ENCODE data around the gene BCAS4.
A peak's percentile ranks its signal among the peaks of the same experiment; 100 is the strongest.

BCAS4 gene

GRCh38 chr20:50794181-50794845 lies 548 bp upstream of the BCAS4 start:
- POLR2A ChIA-PET, result interaction anchor here (0.6 to 1.4 kb wide), 5 partner anchors 9 to 201 kb away, joined by 3 to 17 read pairs (median 4); partner anchors contain the start of genes ADNP, DPM1 and MOCS3
- Histone ChIP-seq H3K4me1 (ENCODE audit: control insufficient read depth, insufficient read depth, low read length) (peaks cover 4% of the 10 kb centered on the region; the same call in 1 of the 2 replicates), H3K36me3 (ENCODE audit: control insufficient read depth in 2 of 2, insufficient read depth in 1 of 2, low read length in 2 of 2) (no peaks in the 10 kb centered on the region), H3K4me3 (ENCODE audit: low read depth, low read length) (no peak overlapping the region), H3K9me3 (ENCODE audit: control insufficient read depth, insufficient read depth, low read depth, low read length) (no peaks in the 10 kb centered on the region), H3K27ac (ENCODE audit: extremely low read depth, low read depth, low read length) (no peak overlapping the region)
- CTCF ChIA-PET, result interaction anchor here (0.5 to 3.3 kb wide), 60 partner anchors 8 to 1284 kb away, joined by 3 to 21 read pairs (median 4); partner anchors contain the start of gene ADNP
- 0 out of 2 replicates have a peak, but pooled peaks have one; percentile 6 for TF ChIP-seq IKZF3 (tag by site-specific recombination; IDR thresholded peaks at IDR 0.05)
- TF ChIP-seq ZSCAN30 (tag by site-specific recombination; IDR thresholded peaks at IDR 0.05), result no peak
- no peak for TF ChIP-seq RBAK (tag by site-specific recombination; IDR thresholded peaks at IDR 0.05)
- no peak; the same call in 1 of the 2 replicates for TF ChIP-seq ZNF76 (tag by site-specific recombination; IDR thresholded peaks at IDR 0.05; ENCODE audit: borderline replicate concordance, low read depth)
- no peak for TF ChIP-seq ZNF155 (tag by site-specific recombination; IDR thresholded peaks at IDR 0.05)
- TF ChIP-seq, protein P1, sequence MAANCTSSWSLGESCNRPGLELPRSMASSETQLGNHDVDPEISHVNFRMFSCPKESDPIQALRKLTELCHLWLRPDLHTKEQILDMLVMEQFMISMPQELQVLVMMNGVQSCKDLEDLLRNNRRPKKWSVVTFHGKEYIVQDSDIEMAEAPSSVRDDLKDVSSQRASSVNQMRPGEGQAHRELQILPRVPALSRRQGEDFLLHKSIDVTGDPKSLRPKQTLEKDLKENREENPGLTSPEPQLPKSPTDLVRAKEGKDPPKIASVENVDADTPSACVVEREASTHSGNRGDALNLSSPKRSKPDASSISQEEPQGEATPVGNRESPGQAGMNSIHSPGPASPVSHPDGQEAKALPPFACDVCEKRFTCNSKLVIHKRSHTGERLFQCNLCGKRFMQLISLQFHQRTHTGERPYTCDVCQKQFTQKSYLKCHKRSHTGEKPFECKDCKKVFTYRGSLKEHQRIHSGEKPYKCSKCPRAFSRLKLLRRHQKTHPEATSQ (tag by site-specific recombination; IDR thresholded peaks at IDR 0.05), result no peak
- TF ChIP-seq ZBTB21 (tag by site-specific recombination; IDR thresholded peaks at IDR 0.05), result no peak
- no peak for TF ChIP-seq ZNF157 (tag by site-specific recombination; IDR thresholded peaks at IDR 0.05)
- no peak for TF ChIP-seq PRDM10 (tag by site-specific recombination; IDR thresholded peaks at IDR 0.05)
- no peak for TF ChIP-seq BCL11B (tag by site-specific recombination; IDR thresholded peaks at IDR 0.05; ENCODE audit: low read depth)
- no peak for TF ChIP-seq SCRT2 (tag by site-specific recombination; IDR thresholded peaks at IDR 0.05)
- TF ChIP-seq, protein P2, sequence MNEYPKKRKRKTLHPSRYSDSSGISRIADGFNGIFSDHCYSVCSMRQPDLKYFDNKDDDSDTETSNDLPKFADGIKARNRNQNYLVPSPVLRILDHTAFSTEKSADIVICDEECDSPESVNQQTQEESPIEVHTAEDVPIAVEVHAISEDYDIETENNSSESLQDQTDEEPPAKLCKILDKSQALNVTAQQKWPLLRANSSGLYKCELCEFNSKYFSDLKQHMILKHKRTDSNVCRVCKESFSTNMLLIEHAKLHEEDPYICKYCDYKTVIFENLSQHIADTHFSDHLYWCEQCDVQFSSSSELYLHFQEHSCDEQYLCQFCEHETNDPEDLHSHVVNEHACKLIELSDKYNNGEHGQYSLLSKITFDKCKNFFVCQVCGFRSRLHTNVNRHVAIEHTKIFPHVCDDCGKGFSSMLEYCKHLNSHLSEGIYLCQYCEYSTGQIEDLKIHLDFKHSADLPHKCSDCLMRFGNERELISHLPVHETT (tag by site-specific recombination; IDR thresholded peaks at IDR 0.05), result no peak
- TF ChIP-seq ZSCAN16 (tag by site-specific recombination; IDR thresholded peaks at IDR 0.05), result no peak
- TF ChIP-seq ZNF274 (IDR thresholded peaks at IDR 0.05; ENCODE audit: low read length), result no peak
- no peak for TF ChIP-seq ZNF274 (tag by site-specific recombination; IDR thresholded peaks at IDR 0.05; ENCODE audit: borderline replicate concordance)
- TF ChIP-seq HOXA7 (CRISPR knock-in tag; IDR thresholded peaks at IDR 0.05; ENCODE audit: borderline replicate concordance), result no peak
- no peak for TF ChIP-seq SALL2 (tag by site-specific recombination; IDR thresholded peaks at IDR 0.05; ENCODE audit: borderline replicate concordance)
- TF ChIP-seq ZNF366 (tag by site-specific recombination; conservative IDR thresholded peaks at IDR 0.05), result no peak
- no peak for TF ChIP-seq ZNF19 (tag by site-specific recombination; IDR thresholded peaks at IDR 0.05; ENCODE audit: low read depth)
- TF ChIP-seq, protein P3, sequence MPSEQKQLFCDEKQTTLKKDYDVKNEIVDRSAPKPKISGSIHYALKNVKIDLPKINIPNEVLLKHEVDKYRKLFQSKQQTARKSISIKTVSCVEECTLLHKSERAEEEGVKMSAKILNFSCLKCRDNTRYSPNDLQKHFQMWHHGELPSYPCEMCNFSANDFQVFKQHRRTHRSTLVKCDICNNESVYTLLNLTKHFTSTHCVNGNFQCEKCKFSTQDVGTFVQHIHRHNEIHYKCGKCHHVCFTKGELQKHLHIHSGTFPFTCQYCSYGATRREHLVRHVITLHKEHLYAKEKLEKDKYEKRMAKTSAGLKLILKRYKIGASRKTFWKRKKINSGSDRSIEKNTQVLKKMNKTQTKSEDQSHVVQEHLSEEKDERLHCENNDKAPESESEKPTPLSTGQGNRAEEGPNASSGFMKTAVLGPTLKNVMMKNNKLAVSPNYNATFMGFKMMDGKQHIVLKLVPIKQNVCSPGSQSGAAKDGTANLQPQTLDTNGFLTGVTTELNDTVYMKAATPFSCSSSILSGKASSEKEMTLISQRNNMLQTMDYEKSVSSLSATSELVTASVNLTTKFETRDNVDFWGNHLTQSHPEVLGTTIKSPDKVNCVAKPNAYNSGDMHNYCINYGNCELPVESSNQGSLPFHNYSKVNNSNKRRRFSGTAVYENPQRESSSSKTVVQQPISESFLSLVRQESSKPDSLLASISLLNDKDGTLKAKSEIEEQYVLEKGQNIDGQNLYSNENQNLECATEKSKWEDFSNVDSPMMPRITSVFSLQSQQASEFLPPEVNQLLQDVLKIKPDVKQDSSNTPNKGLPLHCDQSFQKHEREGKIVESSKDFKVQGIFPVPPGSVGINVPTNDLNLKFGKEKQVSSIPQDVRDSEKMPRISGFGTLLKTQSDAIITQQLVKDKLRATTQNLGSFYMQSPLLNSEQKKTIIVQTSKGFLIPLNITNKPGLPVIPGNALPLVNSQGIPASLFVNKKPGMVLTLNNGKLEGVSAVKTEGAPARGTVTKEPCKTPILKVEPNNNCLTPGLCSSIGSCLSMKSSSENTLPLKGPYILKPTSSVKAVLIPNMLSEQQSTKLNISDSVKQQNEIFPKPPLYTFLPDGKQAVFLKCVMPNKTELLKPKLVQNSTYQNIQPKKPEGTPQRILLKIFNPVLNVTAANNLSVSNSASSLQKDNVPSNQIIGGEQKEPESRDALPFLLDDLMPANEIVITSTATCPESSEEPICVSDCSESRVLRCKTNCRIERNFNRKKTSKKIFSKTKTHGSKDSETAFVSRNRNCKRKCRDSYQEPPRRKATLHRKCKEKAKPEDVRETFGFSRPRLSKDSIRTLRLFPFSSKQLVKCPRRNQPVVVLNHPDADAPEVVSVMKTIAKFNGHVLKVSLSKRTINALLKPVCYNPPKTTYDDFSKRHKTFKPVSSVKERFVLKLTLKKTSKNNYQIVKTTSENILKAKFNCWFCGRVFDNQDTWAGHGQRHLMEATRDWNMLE (tag by site-specific recombination; conservative IDR thresholded peaks at IDR 0.05; ENCODE audit: low read depth), result no peak
- TF ChIP-seq, protein P4, sequence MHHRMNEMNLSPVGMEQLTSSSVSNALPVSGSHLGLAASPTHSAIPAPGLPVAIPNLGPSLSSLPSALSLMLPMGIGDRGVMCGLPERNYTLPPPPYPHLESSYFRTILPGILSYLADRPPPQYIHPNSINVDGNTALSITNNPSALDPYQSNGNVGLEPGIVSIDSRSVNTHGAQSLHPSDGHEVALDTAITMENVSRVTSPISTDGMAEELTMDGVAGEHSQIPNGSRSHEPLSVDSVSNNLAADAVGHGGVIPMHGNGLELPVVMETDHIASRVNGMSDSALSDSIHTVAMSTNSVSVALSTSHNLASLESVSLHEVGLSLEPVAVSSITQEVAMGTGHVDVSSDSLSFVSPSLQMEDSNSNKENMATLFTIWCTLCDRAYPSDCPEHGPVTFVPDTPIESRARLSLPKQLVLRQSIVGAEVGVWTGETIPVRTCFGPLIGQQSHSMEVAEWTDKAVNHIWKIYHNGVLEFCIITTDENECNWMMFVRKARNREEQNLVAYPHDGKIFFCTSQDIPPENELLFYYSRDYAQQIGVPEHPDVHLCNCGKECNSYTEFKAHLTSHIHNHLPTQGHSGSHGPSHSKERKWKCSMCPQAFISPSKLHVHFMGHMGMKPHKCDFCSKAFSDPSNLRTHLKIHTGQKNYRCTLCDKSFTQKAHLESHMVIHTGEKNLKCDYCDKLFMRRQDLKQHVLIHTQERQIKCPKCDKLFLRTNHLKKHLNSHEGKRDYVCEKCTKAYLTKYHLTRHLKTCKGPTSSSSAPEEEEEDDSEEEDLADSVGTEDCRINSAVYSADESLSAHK (tag by site-specific recombination; IDR thresholded peaks at IDR 0.05), result peak; percentile 38; the same call in 1 of the 2 replicates
- TF ChIP-seq ZBTB20 (tag by site-specific recombination; IDR thresholded peaks at IDR 0.05), result peak; percentile 11; the same call in 1 of the 2 replicates
- TF ChIP-seq ZNF747 (tag by site-specific recombination; IDR thresholded peaks at IDR 0.05), result no peak
- peak; percentile 72 for TF ChIP-seq ZEB2 (tag by site-specific recombination; IDR thresholded peaks at IDR 0.05)
